ENCODE measurements around the gene KLF17. TPM values are rescaled to one million over a fixed set of nuclear protein-coding genes. Genes with fewer than 3 reads are reported as not detected.

KLF17 gene
- total and polyA plus RNA-seq, 2 experiments from 2014 or later, result not detected

GRCh38 chr1:44141531-44141930 is 22.9 kb downstream of the KLF17 start, which contains the start of gene KLF18:
KLF18 (minus strand) TSS chr1:44141631; CDS start chr1:44141631, 0 bp downstream.
- no peak within 1 kb of the TSS for H3K27ac ChIP-seq
- DNase-seq (ENCODE audit: low spot score), result no peak
- H3K4me2 ChIP-seq, result no peak within 1 kb of the TSS
- H3K27me3 ChIP-seq, result no peaks in the 10 kb centered on the region
- no peak within 1 kb of the TSS for H2AFZ ChIP-seq
- 88% methylated on average over 1 of the region's 1 CpG for WGBS (ENCODE audit: low lambda C conversion rate, missing lambda C conversion rate)
- TF ChIP-seq EZH2 (IDR thresholded peaks at IDR 0.05; ENCODE audit: borderline replicate concordance) (no peak), CTCF (IDR thresholded peaks at IDR 0.05; ENCODE audit: poor library complexity) (no peak)
- no peaks in the 10 kb centered on the region for H3K9me2 ChIP-seq (replicated peaks; ENCODE audit: insufficient read depth)
- no peaks in the 10 kb centered on the region for H3K36me3 ChIP-seq (replicated peaks; ENCODE audit: insufficient read depth, low read depth)
- H4K20me1 ChIP-seq (ENCODE audit: insufficient read depth, poor library complexity, severe bottlenecking), result no peaks in the 10 kb centered on the region
- H3K9me3 ChIP-seq (ENCODE audit: low read depth), result no peaks in the 10 kb centered on the region
- H3K4me1 ChIP-seq (ENCODE audit: insufficient read depth), result no peaks in the 10 kb centered on the region
- H3K4me3 ChIP-seq, result no peak within 1 kb of the TSS
- no peaks in the 10 kb centered on the region for H3K79me2 ChIP-seq

GRCh38 chr1:44144962-44145756 is 26.5 kb downstream of the KLF17 start:
- no peak for DNase-seq (ENCODE audit: low spot score)
- no peaks in the 10 kb centered on the region for H3K9me3 ChIP-seq (ENCODE audit: low read depth)
- H3K4me1 ChIP-seq (ENCODE audit: insufficient read depth), result no peaks in the 10 kb centered on the region
- TF ChIP-seq EZH2 (IDR thresholded peaks at IDR 0.05; ENCODE audit: borderline replicate concordance) (no peak), EZH2phosphoT487 (IDR thresholded peaks at IDR 0.05; ENCODE audit: low read depth, severe bottlenecking, unreplicated experiment) (no peak), CTCF (IDR thresholded peaks at IDR 0.05; ENCODE audit: poor library complexity) (no peak)
- no peaks in the 10 kb centered on the region for H3K79me2 ChIP-seq
- H4K20me1 ChIP-seq (ENCODE audit: insufficient read depth, poor library complexity, severe bottlenecking), result no peaks in the 10 kb centered on the region
- H3K27ac ChIP-seq, result no peak overlapping the region
- H3K27me3 ChIP-seq, result no peaks in the 10 kb centered on the region
- no peaks in the 10 kb centered on the region for H3K36me3 ChIP-seq (replicated peaks; ENCODE audit: insufficient read depth, low read depth)
- WGBS (ENCODE audit: low lambda C conversion rate, missing lambda C conversion rate), result 91% methylated on average over 2 of the region's 2 CpGs
- H3K9me2 ChIP-seq (replicated peaks; ENCODE audit: insufficient read depth), result no peaks in the 10 kb centered on the region
- no peak overlapping the region for H2AFZ ChIP-seq
- H3K4me2 ChIP-seq, result no peak overlapping the region
- H3K4me3 ChIP-seq, result no peak overlapping the region

GRCh38 chr1:44146536-44147361 is 28.1 kb downstream of the KLF17 start:
- Histone ChIP-seq H4K20me1 (ENCODE audit: insufficient read depth, poor library complexity, severe bottlenecking) (no peaks in the 10 kb centered on the region), H3K9me3 (ENCODE audit: low read depth) (no peaks in the 10 kb centered on the region), H3K4me3 (no peak overlapping the region), H3K79me2 (no peaks in the 10 kb centered on the region), H3K9me2 (replicated peaks; ENCODE audit: insufficient read depth) (no peaks in the 10 kb centered on the region), H2AFZ (no peak overlapping the region), H3K4me2 (no peak overlapping the region), H3K27ac (no peak overlapping the region), H3K27me3 (no peaks in the 10 kb centered on the region), H3K36me3 (replicated peaks; ENCODE audit: insufficient read depth, low read depth) (no peaks in the 10 kb centered on the region), H3K4me1 (ENCODE audit: insufficient read depth) (no peaks in the 10 kb centered on the region)
- no peak for DNase-seq (ENCODE audit: low spot score)
- TF ChIP-seq EZH2 (IDR thresholded peaks at IDR 0.05; ENCODE audit: borderline replicate concordance), result no peak
- no peak for TF ChIP-seq EZH2phosphoT487 (IDR thresholded peaks at IDR 0.05; ENCODE audit: low read depth, severe bottlenecking, unreplicated experiment)
- TF ChIP-seq CTCF (IDR thresholded peaks at IDR 0.05; ENCODE audit: poor library complexity), result no peak
- WGBS (ENCODE audit: low lambda C conversion rate, missing lambda C conversion rate), result 94% methylated on average over 28 of the region's 28 CpGs

Measured in hepatocyte (in vitro differentiated cells).